Activated gamma-delta T cell treated with Interleukin-2 at 50 U/mL for 16 hours (primary cell): ENCODE measurements around the gene P3H1.
"Not testable (repeated sequence)": the region's sequence is repeated elsewhere in the genome, so short reads cannot be mapped to it uniquely, and the experiment has no call there.

ENCODE experiments used
- DNase-seq: peaks from one replicate; pipeline ENCODE4 v3.0.0-alpha.2; 2020

Gene P3H1

DNA sequence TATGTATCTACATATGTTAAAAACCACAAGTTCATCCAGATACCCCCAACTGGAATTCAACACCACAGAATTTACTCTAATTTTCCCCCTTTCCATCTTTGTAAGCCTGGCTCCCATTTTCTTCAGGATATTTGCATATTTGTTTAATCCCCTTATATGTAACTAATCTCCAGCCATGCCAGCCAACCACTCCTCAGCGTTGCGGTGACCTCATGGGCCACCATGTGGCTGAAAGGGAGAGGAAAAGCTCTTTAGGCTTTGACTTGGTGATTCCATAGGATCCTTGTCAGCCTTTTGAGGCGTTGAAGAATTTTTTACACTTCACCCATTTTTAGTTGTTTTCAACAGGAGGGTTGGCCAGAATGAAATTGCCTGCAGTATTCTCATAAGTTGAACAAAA is 36.8 kb downstream of the P3H1 start:
- DNase-seq: no peak

DNA sequence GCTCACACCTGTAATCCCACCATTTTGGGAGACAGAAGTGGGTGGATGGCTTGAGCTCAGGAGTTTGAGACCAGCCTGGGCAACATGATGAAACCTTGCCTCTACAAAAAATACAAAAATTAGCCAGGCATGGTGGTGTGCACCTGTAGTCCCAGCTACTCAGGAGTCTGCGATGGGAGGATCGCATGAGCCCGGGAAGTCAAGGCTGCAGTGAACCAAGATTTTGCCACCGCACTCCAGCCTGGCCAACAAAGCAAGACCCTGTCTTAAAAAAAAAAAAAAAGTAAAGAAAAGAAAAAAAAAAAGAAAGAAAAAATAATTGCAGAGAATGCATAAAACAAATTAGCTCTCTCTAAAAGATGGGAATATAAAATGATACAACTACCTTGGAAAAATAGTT is 41.0 kb downstream of the P3H1 start:
- not testable (repeated sequence) for DNase-seq

DNA sequence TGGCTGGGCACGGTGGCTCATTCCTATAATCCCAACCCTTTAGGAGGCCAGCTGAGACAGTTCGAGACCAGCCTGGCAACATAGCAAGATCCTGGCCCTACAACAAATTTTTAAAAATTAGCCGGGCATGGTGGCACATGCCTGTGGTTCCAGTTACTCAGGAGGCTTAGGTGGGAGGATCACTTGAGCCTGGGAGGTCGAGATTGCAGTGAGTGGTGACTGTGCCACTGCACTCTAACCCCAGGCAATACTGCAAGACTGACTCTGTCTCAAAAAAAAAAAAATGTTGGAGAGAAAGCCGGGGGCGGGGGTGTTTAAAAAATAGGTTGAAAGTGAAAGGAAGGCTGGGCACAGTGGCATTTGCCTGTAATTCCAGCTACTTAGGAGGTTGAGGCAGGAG is 43.3 kb downstream of the P3H1 start:
- DNase-seq: no peak

DNA sequence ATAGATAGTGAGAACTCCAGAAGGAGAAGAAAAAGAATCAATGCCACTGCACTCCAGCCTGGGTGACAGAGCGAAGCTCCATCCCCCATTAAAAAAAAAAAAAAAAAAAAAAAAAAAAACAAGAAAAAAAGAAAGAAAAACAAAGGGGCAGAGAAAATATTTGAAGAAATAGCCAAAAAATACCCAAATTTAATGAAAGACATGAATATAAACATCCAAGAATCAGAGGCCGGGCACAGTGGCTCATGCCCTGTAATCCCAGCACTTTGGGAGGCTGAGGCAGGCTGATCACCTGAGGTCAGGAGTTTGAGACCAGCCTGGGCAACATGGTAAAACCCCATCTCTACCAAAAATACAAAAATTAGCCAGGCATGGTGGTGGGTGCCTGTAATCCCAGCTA is 44.4 kb downstream of the P3H1 start:
- DNase-seq: not testable (repeated sequence)

DNA sequence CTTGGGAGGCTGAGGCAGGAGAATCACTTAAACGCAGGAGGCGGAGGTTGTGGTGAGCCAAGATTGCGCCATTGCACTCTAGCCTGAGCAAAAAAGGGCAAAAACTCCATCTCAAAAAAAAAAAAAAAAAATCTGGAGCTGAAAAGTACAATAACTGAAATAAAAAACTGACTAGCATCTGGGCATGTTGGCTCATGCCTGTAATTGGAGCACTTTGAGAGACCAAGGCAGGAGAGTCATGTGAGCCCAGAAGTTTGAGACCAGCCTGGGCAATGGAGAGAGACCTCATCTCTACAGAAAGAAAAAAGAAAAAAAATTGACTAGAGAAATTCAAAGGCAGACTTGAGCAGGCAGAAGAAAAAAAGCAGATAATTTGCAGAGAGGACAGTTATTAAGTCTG is 44.9 kb downstream of the P3H1 start:
- no peak for DNase-seq

DNA sequence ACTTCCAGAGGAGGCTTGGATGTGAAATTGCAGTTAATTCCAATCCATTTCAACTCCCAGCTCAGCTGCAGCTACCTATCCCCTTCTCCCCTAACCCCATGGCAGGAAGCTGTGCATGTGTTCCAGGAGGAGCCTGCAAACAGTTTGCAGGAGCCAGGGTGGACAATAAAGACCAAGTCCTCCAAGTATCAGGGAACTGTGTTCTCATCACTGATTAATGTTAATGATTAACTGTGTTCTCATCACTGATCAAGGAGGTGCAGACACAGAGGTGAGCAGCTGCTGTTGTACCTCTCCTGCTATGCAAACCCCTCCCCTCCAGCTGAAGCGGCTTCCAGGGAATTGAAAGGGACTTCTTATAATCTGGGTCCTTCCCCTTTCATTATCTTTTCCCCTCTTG is 46.0 kb downstream of the P3H1 start:
- DNase-seq: no peak

DNA sequence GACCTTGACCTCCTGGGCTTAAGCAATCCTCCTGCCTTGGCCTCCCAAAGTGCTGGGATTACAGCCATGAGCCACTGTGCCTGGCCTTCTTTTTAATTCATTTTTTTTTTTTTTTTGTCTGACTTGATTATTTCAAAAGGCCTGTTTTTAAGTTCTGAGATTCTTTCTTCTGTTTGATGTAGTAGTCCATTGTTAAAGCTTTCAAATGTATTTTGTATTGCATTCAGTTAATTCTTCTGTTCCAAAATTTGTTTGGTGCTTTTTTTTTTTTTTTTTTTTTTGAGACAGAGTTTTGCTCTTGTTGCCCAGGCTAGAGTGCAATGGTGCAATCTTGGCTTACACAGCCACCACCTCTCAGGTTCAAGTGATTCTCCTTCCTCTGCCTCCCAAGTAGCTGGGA is 52.4 kb downstream of the P3H1 start:
- not testable (repeated sequence) for DNase-seq

DNA sequence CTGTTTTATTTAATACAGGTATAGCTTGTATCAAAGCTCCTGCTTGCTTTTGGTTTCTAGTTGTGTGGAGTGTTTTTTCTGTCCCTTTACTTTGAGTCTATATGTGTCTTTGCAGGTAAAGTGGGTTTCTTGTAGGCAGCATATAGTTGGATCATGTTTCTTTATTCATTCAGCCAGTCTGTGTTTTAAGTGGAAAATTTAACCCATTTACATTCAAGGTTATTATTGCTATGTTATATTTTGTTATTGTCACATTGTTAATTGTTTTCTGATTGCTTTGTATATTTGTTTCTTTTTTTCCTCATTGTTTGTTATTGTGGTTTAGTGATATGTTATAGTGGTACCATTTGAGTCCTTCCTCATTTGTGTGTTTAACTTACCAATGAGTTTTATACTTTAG is 53.5 kb downstream of the P3H1 start:
- DNase-seq: no peak

DNA sequence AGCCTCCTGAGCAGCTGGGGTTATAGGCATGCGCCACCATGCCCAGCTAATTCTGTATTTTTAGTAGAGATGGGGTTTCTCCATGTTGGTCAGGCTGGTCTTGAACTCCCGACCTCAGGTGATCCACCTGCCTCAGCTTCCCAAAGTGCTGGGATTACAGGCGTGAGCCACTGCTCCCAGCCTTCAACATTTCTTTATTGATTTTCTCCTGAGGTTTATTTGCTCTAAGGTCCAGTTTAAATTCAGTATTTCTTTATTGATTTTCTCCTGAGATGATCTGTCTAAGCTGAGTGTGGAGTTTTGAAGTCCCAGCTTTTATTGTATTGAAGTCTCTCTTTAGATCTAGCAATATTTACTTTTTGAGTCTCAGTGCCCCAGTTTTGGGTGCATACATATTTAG is 54.0 kb downstream of the P3H1 start:
- DNase-seq: not testable (repeated sequence)

DNA sequence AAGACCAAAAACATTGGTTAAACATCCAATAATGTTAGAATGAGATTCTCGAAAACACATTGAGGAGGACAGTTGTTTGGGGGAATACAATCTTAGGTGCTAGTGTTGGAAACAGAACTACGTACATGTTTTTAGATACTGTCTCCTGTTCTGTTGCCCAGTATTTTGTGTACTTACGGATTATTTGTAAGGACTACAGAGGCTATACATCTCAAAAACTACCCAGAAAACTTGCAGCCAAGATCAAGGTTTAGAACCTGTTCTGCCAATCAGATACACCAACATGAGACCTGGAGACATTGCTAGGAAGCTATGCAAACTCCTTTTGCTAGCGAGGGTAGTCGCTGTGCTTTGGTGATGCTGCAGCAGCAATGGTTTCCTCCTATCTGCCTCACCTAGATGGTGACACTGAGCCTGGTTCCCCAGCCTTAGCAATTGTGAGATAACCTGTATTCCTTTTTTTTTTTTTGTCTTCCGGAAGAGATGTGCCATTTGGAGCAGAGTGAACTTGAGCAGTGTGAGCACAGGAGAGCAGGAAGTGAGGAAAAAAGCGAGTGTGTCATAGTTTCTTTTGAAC is 62.9 kb downstream of the P3H1 start:
- DNase-seq: no peak

DNA sequence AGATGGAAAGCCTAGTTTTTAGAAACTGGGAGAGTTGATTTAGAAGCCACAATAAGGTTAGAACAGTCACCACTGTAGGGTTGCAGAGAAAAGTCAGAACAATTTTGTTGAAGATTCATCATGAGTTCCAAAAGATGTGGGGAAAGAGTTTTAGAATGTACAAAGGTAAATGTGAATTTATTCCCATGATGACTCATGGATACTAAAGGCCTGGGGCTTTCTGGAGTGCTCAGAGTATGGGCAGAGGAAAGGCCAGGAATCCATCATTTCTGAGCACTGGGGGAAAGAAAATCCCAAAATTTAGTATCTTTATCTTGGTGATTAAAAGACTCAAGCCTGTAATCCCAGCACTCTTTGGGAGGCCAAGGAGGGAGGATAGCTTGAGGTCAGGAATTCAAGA is 66.8 kb downstream of the P3H1 start:
- DNase-seq: no peak

DNA sequence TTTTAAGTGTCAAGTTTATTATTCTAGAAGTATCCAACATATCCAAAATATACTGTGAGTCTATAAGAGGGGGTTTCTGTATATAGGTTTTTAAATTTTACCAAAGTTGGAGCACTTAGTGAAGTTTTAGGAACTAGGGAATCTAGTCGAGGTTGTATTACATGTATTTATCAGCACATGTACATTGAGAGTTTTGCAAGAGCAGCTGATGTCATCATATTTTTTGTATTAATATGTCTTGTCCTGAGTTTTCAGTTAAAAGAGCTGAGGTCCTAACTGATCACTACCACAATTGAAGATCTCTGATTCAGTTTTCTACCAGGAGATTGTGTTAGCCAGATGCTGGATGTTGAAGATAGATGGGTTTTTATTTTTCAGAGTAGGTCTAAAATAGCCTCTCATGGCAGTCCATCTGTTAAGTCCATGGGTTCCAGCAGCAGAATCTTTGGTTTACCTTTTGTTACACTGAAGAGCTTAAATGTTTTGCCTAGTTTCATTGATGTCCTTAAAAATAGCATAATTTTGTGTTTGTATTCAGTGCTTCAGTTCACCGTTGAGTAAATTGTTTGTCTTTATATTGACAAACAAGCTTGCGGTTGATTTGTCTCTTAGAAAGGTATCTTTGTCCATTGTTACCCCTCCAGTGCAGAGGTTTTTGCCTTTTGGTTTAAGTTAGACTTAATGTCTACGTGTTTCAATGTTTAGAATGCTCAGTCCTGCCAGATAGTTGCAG is 68.6 kb downstream of the P3H1 start:
- no peak for DNase-seq
